Lower leg skin (tissue), 3 donors: Measurements from ENCODE around the gene RAB3C.

Experiments
- POLR2A ChIP-seq, 2 donors: fragments of 450-650 bp; IDR thresholded peaks; one replicate each; pipeline ENCODE4 v1.6.1; 2016 to 2017; ENCODE audit warnings: antibody characterized with exemption in 2 of 2, mild to moderate bottlenecking in 1 of 2, moderate library complexity in 1 of 2
- TF ChIP-seq, protein P1 (sequence below), 3 donors: fragments of 450-650 bp; IDR thresholded peaks; one replicate each; pipeline ENCODE4 v1.5.1; 2016; ENCODE audit warnings: antibody characterized with exemption in 3 of 3, mild to moderate bottlenecking in 3 of 3, moderate library complexity in 2 of 3

GRCh38 chr5:58905944-58906343 lies 323.1 kb downstream of the RAB3C start:
- TF ChIP-seq, protein P1, sequence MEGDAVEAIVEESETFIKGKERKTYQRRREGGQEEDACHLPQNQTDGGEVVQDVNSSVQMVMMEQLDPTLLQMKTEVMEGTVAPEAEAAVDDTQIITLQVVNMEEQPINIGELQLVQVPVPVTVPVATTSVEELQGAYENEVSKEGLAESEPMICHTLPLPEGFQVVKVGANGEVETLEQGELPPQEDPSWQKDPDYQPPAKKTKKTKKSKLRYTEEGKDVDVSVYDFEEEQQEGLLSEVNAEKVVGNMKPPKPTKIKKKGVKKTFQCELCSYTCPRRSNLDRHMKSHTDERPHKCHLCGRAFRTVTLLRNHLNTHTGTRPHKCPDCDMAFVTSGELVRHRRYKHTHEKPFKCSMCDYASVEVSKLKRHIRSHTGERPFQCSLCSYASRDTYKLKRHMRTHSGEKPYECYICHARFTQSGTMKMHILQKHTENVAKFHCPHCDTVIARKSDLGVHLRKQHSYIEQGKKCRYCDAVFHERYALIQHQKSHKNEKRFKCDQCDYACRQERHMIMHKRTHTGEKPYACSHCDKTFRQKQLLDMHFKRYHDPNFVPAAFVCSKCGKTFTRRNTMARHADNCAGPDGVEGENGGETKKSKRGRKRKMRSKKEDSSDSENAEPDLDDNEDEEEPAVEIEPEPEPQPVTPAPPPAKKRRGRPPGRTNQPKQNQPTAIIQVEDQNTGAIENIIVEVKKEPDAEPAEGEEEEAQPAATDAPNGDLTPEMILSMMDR (IDR thresholded peaks at IDR 0.05): no peak
- no peak for TF ChIP-seq POLR2A (IDR thresholded peaks at IDR 0.05)
